Measurements from ENCODE around the gene MBLAC1.

MBLAC1 gene

DNA sequence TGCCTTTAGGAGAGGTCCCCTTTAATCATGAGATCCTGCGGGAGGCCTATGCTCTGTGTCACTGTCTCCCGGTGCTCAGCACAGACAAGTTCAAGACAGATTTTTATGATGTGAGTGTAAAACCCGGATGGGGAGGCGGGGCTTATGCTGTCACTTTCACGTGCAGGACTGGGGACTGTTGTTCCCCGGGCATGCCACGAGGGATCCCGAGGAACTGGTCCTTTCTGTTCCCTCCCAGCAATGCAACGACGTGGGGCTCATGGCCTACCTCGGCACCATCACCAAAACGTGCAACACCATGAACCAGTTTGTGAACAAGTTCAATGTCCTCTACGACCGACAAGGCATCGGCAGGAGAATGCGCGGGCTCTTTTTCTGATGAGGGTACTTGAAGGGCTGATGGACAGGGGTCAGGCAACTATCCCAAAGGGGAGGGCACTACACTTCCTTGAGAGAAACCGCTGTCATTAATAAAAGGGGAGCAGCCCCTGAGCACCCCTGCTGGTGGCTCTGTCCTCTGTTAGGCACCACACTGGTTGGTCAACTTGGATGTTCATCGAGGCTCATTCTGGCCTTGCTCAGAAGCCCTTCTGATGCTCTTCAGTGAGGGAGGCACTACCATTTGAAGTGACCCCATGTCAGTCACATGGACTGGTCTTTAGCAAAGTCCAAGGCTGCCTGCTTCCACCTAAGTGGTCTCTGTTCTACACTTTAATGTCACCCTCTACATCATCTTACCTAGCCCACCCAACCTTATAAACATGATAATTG lies 35.2 kb upstream of the MBLAC1 start:
- Mint-ChIP-seq H3K4me3 (no peak overlapping the region), H3K27ac (peak overlapping the region; percentile 63), H3K4me1 (peaks cover 53% of the 10 kb centered on the region), H3K36me3 (ENCODE audit: low read depth) (peaks cover 60% of the 10 kb centered on the region), H3K9me3 (no peaks in the 10 kb centered on the region), H3K27me3 (peaks cover 3% of the 10 kb centered on the region)
- ATAC-seq: peak; percentile 18
- DNase-seq: no peak

DNA sequence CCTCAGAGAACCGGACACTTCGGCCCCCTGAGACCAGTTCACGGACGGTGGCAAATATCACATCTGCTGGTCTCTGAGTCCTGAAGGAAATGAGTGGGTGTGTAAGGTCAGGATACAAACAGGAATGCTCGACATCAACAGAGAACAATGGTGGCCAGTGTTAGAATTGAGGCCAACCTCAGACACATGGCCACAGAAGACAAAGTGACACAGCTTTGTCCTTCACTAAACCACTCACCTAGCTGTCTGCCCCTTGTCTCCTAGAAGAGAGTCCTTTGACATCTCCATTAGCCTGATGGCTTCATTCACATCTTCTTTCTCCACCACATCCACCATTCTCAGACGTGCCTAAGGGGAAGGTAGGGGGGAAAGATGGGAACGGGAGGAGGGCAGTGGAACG lies 33.7 kb upstream of the MBLAC1 start:
- Mint-ChIP-seq H3K4me3 (no peak overlapping the region), H3K36me3 (ENCODE audit: low read depth) (peaks cover 72% of the 10 kb centered on the region), H3K4me1 (peaks cover 56% of the 10 kb centered on the region), H3K9me3 (no peaks in the 10 kb centered on the region), H3K27me3 (peaks cover 3% of the 10 kb centered on the region), H3K27ac (no peak overlapping the region)
- ATAC-seq (no peak), DNase-seq (no peak)

DNA sequence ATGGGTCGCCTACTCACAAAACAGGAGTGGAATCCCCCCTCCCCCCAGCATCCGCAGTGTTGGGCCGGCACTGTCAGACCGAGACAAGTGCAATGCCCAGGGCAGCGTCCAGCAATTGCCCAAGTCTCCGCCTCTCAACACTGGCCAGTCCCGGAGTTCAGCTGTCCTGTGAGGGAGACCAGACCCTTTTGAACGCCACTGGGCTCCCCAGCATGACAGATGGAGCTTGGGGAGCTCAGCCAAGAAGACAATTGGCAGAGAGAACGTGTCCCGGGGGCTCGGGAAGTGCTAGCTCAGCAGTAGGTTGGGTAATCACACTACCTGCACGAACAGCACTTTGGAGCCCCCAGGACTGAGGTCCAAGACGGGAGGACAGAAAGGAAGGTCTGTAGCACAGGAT lies 33.3 kb upstream of the MBLAC1 start:
- Mint-ChIP-seq H3K27me3 (peaks cover under 1% of the 10 kb centered on the region), H3K36me3 (ENCODE audit: low read depth) (peaks cover 77% of the 10 kb centered on the region), H3K4me3 (no peak overlapping the region), H3K4me1 (peaks cover 57% of the 10 kb centered on the region), H3K9me3 (no peaks in the 10 kb centered on the region), H3K27ac (no peak overlapping the region)
- DNase-seq (no peak), ATAC-seq (no peak)

DNA sequence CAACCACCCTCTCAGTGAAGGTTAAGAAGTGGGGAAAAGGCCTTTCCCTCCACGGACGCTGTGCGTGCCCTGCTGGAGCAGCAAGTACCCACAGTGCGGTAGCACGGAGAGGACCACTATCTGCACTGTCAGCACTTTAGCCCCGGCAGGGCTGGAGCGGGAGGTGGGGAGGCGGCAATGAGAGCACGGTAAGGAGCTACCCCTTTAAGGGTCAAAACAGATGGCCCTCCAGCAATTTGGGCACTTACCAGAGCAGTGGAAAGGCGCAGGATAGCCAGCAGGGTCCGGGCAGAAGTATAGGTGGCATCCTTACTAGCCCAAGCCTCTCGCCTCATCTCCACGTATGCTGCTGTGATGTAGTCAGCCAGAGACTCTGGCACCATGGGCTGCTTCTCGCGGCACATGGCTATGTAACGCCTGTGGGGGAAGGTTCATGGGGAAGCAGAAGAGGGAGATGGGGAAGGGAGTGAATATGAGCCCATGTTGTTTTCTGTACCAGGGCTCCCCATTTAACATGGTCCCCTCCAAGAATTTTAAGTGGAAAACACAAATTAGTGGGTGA lies 32.8 kb upstream of the MBLAC1 start:
- Mint-ChIP-seq H3K4me1 (peaks cover 60% of the 10 kb centered on the region), H3K27ac (peak overlapping the region; percentile 49), H3K36me3 (ENCODE audit: low read depth) (peaks cover 82% of the 10 kb centered on the region), H3K4me3 (no peak overlapping the region), H3K9me3 (no peaks in the 10 kb centered on the region), H3K27me3 (no peaks in the 10 kb centered on the region)
- no peak for ATAC-seq
- no peak for DNase-seq

DNA sequence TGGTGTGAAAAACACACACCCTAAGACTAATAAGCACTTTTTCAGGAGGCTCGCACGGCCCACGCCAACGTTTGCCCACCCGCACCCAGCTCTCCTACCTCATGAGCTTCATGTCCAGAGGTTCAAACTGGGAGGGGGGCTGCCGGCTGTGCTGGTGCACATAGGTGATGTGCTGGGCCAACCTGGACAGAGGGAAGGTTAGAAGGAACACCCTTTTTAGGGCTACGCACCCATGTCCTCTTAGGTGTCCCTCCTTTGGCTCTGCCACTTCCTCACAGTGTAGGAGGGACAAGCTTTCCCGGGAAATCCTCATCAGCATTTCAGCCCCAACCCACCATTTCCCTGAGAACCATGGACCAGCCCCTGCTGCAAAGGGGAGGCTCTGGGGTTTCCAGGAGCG lies 31.5 kb upstream of the MBLAC1 start:
- Mint-ChIP-seq H3K27me3 (no peaks in the 10 kb centered on the region), H3K4me1 (peaks cover 63% of the 10 kb centered on the region), H3K36me3 (ENCODE audit: low read depth) (peaks cover 88% of the 10 kb centered on the region), H3K4me3 (no peak overlapping the region), H3K27ac (no peak overlapping the region), H3K9me3 (no peaks in the 10 kb centered on the region)
- no peak for DNase-seq
- ATAC-seq: no peak

DNA sequence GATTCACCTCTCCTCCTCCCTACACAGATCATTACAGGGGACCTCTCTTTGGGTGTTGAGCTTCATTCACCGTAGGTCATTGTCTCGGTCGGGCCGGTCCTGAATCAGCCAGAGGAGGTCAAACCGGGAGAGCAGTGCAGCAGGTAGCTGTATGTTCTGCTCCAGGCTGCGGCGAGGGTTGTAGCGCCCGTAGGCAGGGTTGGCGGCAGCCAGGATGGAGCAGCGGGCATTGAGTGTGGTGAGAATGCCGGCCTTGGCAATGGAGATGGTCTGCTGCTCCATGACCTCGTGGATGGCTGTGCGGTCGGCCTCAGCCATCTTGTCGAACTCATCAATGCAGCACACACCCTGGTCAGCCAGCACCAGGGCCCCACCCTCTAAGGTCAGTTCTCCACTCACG lies 31.1 kb upstream of the MBLAC1 start:
- no peak overlapping the region for H3K4me3 Mint-ChIP-seq
- no peaks in the 10 kb centered on the region for H3K27me3 Mint-ChIP-seq
- ATAC-seq (no peak), DNase-seq (no peak)
- H3K36me3 Mint-ChIP-seq (ENCODE audit: low read depth): peaks cover 89% of the 10 kb centered on the region
- no peaks in the 10 kb centered on the region for H3K9me3 Mint-ChIP-seq
- no peak overlapping the region for H3K27ac Mint-ChIP-seq
- H3K4me1 Mint-ChIP-seq: peaks cover 61% of the 10 kb centered on the region

DNA sequence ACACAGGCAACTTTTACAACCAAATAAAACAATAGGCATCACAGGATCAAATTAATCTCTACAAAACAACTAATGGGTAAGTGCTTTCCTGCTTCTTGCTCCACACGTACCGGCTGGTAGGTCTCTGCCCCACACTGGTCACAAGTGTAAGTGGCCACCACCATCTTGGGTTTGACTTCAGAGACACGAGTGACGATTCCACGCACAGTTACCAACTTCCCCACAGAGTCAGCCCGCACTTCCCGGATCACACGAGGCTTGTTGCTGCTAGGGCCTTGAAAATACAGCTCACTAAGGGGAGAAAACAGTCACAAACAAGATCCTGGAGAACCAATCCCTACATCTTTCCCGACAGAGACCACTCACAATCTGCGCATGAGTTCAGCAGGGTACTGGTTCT lies 27.9 kb upstream of the MBLAC1 start:
- H3K4me1 Mint-ChIP-seq: peaks cover 48% of the 10 kb centered on the region
- ATAC-seq (no peak), DNase-seq (no peak)
- H3K4me3 Mint-ChIP-seq: peak overlapping the region; percentile 90
- H3K27me3 Mint-ChIP-seq: peaks cover 2% of the 10 kb centered on the region
- no peaks in the 10 kb centered on the region for H3K9me3 Mint-ChIP-seq
- peaks cover 62% of the 10 kb centered on the region for H3K36me3 Mint-ChIP-seq (ENCODE audit: low read depth)
- H3K27ac Mint-ChIP-seq: peak overlapping the region; percentile 98

DNA sequence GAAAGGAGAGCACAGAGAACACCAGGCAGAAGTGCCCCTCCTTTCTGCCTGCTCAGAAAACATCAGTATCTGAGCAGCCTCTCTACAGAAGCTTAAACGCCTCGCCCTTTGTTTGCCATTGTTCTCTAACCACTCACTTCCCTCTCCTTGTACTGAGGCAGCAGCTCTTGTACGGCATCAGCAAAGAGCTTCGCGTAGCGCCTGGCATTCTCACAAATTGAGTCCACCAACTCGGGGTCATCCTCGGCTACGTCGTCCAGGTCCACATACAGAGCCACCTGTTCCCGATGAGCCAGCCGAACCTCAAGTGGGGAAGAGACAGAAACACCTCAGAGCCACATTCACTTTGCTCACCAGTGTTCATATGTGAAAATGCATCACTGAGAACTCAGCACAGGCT lies 27.3 kb upstream of the MBLAC1 start:
- DNase-seq (no peak), ATAC-seq (no peak)
- H3K27me3 Mint-ChIP-seq: peaks cover 2% of the 10 kb centered on the region
- peaks cover 58% of the 10 kb centered on the region for H3K36me3 Mint-ChIP-seq (ENCODE audit: low read depth)
- H3K9me3 Mint-ChIP-seq: no peaks in the 10 kb centered on the region
- H3K4me1 Mint-ChIP-seq: peaks cover 48% of the 10 kb centered on the region
- peak overlapping the region; percentile 98 for H3K27ac Mint-ChIP-seq
- H3K4me3 Mint-ChIP-seq: peak overlapping the region; percentile 90

DNA sequence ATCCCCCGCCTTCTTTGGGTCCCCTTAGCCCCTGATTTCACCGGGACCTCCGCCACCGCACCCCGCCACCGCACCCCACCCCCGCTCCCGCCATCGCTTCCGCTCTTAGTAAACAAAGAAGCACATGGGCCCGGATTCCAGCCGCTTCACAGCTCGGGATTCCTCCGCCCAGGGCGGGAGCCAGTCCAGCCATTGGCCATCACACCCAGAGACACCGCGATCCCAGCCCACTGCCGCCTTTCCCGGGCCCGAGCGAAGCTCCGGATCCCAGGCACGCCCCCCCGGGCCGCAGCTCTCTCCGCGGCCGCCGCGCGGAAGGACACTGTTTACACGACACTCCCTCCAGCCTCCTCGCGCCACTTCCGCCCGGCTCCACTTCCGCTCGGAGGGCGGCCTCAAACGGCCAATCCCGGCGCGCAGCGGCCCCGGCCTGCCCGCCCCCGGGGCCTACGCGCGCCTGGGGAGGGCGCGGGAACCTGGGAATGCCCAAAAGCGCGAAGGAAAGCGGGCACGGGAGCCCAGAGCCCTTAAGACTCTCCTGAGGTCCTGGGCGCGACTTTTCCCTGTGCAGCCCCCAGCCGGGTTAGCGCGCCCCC lies 26.2 kb upstream of the MBLAC1 start:
- H3K9me3 Mint-ChIP-seq: no peaks in the 10 kb centered on the region
- H3K36me3 Mint-ChIP-seq (ENCODE audit: low read depth): peaks cover 49% of the 10 kb centered on the region
- peak; percentile 87 for DNase-seq
- peak overlapping the region; percentile 90 for H3K4me3 Mint-ChIP-seq
- peaks cover 2% of the 10 kb centered on the region for H3K27me3 Mint-ChIP-seq
- peak; percentile 79 for ATAC-seq
- peak overlapping the region; percentile 98 for H3K27ac Mint-ChIP-seq
- H3K4me1 Mint-ChIP-seq: peaks cover 48% of the 10 kb centered on the region

DNA sequence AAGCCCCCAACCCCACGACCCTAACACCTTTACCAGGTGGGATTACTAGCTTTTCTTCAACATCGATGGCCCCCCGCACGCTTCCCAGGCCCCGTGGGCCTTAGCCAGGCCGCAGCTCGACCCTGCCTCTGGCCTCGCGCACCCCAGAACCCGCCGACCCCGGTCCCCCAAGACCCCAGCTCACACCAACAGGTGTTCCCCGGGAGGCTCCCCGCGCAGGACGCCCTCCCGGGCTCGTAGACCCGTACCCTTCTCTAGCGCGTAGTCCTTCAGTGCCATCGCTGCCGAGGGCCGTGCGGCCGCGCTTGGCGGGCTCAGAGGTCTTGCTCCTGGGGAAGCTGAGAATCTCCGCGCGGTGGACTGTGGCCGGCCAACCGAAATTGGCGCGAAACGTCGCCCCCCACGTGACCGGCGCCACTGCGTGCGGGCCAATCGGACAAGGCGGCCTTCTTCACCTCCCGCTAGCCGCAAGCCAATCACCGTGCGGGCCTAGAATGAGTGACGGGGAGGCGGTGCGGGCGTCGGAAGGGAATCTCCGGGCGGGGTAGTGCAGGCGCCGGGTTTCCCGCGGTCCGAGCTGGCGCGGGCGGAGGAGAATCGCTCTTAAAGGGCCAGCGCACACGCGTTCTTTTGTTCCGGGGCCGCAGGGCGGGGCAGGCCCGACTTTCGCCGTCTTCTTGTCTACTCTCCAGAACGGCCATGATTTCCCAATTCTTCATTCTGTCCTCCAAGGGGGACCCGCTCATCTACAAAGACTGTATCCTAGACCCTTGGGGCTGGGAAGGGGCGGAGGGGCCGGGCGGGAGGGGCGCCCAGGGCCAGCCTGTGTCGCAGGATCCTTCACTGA lies 25.5 kb upstream of the MBLAC1 start, which contains the start of the genes AP4M1 and MCM7:
Gene AP4M1, plus strand, starts transcription at position 628 of the 847 bp plus-strand sequence. Its CDS starts 72 bp downstream, at position 700.
Gene MCM7, minus strand, starts transcription at position 382 of the 847 bp plus-strand sequence. Its CDS starts 103 bp downstream, at position 279.
- no peaks in the 10 kb centered on the region for H3K9me3 Mint-ChIP-seq
- peaks cover 44% of the 10 kb centered on the region for H3K36me3 Mint-ChIP-seq (ENCODE audit: low read depth)
- peak within 1 kb of the TSS; percentile 90 for H3K4me3 Mint-ChIP-seq
- DNase-seq: peak; percentile 98
- H3K4me1 Mint-ChIP-seq: peaks cover 43% of the 10 kb centered on the region
- H3K27ac Mint-ChIP-seq: peak within 1 kb of the TSS; percentile 98
- peaks cover 2% of the 10 kb centered on the region for H3K27me3 Mint-ChIP-seq
- peak; percentile 88 for ATAC-seq

DNA sequence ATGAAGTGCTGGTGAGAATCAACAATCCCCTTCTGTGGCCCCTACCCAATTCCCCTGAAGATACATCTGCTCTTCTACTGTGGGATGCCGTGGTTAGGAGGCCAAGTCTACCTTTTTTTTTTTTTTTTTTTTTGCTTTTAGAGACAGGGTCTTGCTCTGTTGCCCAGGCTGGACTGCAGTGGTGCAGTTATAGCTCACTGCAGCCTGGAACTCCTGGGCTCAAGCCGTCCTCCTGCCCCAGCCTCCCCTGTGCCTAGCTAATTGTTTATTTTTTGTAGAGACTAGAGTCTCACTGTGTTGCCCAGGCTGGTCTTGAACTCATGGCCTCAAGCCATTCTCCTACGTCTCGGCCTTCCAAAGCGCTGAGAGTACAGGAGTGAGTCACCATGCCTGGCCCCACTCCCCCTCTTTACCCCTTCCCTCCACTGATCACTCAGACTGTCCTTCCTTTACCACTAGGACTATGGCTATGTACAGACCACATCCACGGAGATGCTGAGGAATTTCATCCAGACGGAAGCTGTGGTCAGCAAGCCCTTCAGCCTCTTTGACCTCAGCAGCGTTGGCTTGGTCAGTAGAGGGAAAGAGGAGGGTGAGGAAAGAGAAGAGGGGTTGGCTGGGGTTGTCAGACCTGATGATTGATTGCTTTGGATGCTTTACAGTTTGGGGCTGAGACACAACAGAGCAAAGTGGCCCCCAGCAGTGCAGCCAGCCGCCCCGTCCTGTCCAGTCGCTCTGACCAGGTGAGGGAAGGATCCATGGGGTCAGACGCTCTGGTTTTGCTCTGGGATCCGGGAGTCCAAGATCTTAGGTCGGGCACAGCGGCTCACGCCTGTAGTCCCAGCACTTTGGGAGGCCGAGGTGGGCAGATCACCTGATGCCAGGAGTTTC lies 23.6 kb upstream of the MBLAC1 start:
- ATAC-seq (no peak), DNase-seq (no peak)
- H3K4me3 Mint-ChIP-seq: peak overlapping the region; percentile 90
- H3K4me1 Mint-ChIP-seq: peaks cover 32% of the 10 kb centered on the region
- H3K36me3 Mint-ChIP-seq (ENCODE audit: low read depth): peaks cover 35% of the 10 kb centered on the region
- H3K9me3 Mint-ChIP-seq: no peaks in the 10 kb centered on the region
- peak overlapping the region; percentile 79 for H3K27ac Mint-ChIP-seq
- H3K27me3 Mint-ChIP-seq: peaks cover 2% of the 10 kb centered on the region

DNA sequence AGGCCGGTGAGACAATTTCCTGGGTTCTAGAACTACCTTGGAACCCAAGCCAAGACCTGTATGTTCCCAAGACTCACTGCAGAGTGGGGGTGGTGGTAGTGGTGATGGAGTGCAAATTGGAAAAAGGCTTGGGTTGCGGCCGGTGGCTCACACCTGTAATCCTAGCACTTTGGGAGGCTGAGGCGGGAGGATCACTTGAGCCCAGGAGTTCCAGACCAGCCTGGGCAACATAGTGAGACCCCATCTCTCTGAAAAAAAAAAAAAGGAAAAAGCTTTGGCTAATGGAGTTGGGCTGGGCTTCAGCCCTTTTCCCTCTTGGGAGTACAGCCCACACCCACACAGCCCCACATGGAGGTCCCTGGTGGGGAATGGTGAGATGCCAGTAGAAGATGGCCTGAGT lies 21.2 kb upstream of the MBLAC1 start:
- no peak overlapping the region for H3K4me3 Mint-ChIP-seq
- peaks cover 9% of the 10 kb centered on the region for H3K4me1 Mint-ChIP-seq
- no peak for ATAC-seq
- peaks cover 2% of the 10 kb centered on the region for H3K27me3 Mint-ChIP-seq
- no peak overlapping the region for H3K27ac Mint-ChIP-seq
- peaks cover 19% of the 10 kb centered on the region for H3K36me3 Mint-ChIP-seq (ENCODE audit: low read depth)
- DNase-seq: no peak
- H3K9me3 Mint-ChIP-seq: no peaks in the 10 kb centered on the region

DNA sequence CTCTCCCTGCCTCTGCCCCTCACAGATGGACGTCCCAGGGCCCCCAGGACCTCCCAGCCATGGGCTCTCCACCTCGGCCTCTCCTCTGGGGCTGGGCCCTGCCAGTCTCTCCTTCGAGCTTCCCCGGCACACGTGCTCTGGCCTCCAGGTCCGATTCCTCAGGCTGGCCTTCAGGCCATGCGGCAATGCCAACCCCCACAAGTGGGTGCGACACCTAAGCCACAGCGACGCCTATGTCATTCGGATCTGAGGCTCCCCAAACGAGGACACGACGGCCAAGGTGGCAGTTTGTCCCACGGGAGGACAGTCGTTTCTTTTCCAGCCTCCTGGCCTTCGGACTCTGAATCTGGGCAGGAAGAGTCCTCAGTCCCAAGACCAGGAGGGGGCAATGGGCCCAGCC lies 20.1 kb upstream of the MBLAC1 start:
- no peak overlapping the region for H3K27ac Mint-ChIP-seq
- no peak overlapping the region for H3K4me3 Mint-ChIP-seq
- H3K36me3 Mint-ChIP-seq (ENCODE audit: low read depth): peaks cover 20% of the 10 kb centered on the region
- no peak for ATAC-seq
- H3K9me3 Mint-ChIP-seq: no peaks in the 10 kb centered on the region
- no peak for DNase-seq
- no peaks in the 10 kb centered on the region for H3K27me3 Mint-ChIP-seq
- H3K4me1 Mint-ChIP-seq: peaks cover 5% of the 10 kb centered on the region

All from activated naive CD8-positive, alpha-beta T cell treated with anti-CD3 and anti-CD28 coated beads, Interleukin-2, amount 50 U/mL, for 24 hours (primary cell).